ENCODE data around the gene WSB1.
"Not testable (repeated sequence)": the region's sequence is repeated elsewhere in the genome, so short reads cannot be mapped to it uniquely, and the experiment has no call there.

The WSB1 gene, protein sequence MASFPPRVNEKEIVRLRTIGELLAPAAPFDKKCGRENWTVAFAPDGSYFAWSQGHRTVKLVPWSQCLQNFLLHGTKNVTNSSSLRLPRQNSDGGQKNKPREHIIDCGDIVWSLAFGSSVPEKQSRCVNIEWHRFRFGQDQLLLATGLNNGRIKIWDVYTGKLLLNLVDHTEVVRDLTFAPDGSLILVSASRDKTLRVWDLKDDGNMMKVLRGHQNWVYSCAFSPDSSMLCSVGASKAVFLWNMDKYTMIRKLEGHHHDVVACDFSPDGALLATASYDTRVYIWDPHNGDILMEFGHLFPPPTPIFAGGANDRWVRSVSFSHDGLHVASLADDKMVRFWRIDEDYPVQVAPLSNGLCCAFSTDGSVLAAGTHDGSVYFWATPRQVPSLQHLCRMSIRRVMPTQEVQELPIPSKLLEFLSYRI

DNA sequence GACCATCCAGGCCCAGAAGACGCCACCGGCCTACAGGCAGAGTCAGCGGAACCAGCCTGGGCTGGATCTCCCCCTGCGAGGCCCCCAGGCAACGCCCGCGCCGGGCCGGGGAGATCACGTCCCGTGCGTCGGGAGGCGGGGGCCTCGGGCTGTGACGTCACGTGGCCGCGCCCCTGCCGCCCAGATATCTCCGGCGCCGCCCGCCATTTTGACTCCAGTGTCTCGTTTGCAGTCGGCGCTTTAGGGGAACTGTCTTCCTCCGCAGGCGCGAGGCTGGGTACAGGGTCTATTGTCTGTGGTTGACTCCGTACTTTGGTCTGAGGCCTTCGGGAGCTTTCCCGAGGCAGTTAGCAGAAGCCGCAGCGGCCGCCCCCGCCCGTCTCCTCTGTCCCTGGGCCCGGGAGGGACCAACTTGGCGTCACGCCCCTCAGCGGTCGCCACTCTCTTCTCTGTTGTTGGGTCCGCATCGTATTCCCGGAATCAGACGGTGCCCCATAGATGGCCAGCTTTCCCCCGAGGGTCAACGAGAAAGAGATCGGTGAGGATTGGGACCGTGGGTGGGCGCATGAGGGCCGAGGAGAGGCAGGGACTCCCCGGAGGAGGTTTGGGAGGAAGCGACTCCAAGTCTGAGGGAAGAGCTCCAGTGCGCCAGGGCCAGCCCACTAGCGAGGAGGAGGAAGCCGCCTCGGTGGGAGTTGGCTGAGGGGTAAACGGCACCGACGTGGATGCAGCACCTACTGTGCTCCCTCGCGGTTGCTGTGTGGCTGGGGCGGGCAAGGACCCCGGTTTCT, at the start of gene WSB1:
Gene WSB1 (plus strand): TSS at position 217 of the 791 bp plus-strand sequence. CDS start 282 bp downstream, at position 499.
- Histone ChIP-seq H3K9ac (ENCODE audit: low read length) (peak within 1 kb of the TSS; percentile 99), H3K4me1 (ENCODE audit: control insufficient read depth, insufficient read depth, low read length) (peaks cover 11% of the 10 kb centered on the region)

DNA sequence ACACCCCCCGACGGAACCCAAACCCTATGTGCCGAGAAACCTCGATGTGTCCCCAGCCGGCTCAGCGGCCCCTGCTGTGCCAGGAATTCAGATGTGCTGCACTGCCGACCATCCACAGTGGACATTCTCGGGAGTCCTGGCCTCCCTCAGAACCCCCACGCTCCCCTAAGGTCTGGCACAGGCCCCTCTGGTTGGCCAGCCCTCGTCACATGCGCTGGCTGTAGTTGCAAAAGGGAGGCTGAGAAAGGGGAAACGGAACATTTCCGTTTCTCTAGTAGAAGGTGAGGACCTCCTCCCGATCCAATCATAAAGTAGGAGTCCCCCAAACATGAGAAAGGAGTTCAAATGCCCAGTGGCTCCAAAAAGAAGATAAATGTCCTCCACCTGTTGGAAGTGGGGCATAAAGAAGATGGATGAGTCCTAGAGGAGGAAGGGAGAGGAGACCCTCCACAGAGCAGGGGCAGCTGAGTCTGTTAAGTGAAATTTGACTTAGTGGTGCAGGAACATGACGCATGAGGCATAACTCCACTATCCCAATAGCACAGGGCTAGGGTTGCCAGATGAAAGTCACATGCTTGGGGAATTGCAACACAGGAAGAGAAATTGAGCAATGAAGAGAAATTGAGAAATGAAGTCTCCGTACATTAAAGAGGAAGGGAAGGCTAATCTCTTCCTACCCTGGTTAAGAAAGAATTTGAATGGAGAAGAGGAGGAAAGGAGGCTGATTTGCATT, 49.3 kb upstream of the WSB1 start:
- Histone ChIP-seq H3K36me3 (ENCODE audit: control insufficient read depth, insufficient read depth, low read length) (no peaks in the 10 kb centered on the region), H3K9ac (ENCODE audit: low read length) (no peak overlapping the region), H3K27me3 (ENCODE audit: control insufficient read depth, insufficient read depth, low read length) (no peaks in the 10 kb centered on the region), H3K4me3 (ENCODE audit: low read length) (peak overlapping the region; percentile 16), H3K4me1 (ENCODE audit: control insufficient read depth, insufficient read depth, low read length) (peaks cover 27% of the 10 kb centered on the region), H3K27ac (ENCODE audit: low read depth, low read length) (peak overlapping the region; percentile 75)

More for the DNA sequence above, at the start of gene WSB1:
- Histone ChIP-seq H3K4me3 (ENCODE audit: low read length) (peak within 1 kb of the TSS; percentile 95), H3K27me3 (ENCODE audit: control insufficient read depth, insufficient read depth, low read length) (no peaks in the 10 kb centered on the region), H3K27ac (ENCODE audit: low read depth, low read length) (peak within 1 kb of the TSS; percentile 99), H3K36me3 (ENCODE audit: control insufficient read depth, insufficient read depth, low read length) (no peaks in the 10 kb centered on the region)

DNA sequence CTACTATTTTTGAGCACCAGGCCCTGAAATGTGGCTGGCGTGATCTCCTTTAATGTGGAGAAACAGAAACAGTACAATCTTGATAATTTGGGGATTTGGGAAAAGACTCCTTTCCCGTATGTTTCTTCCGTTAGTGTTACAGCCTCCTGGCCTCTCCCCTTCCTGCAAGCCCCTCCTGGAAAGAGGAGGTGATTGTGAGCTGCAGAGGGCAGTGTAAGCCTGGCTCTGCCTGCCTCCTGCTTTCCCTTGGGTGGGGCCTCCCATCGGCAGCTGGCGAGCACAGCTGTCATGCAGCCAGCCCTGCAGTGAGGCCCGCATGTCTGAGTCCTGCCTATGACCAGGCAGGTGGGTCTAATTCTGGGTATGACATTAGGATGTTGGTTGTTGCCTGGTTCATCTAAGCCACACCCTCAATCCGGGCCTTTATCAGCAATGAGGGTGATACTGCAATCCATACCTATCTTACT, 48.7 kb upstream of the WSB1 start:
- Histone ChIP-seq H3K36me3 (ENCODE audit: control insufficient read depth, insufficient read depth, low read length) (no peaks in the 10 kb centered on the region), H3K9ac (ENCODE audit: low read length) (no peak overlapping the region), H3K4me3 (ENCODE audit: low read length) (peak overlapping the region; percentile 16), H3K4me1 (ENCODE audit: control insufficient read depth, insufficient read depth, low read length) (peaks cover 27% of the 10 kb centered on the region), H3K27ac (ENCODE audit: low read depth, low read length) (peak overlapping the region; percentile 75), H3K27me3 (ENCODE audit: control insufficient read depth, insufficient read depth, low read length) (no peaks in the 10 kb centered on the region)

- peak overlapping the region; percentile 60 for H3K27ac ChIP-seq (ENCODE audit: low read depth, low read length)
- no peaks in the 10 kb centered on the region for H3K27me3 ChIP-seq (ENCODE audit: control insufficient read depth, insufficient read depth, low read length)
- H3K36me3 ChIP-seq (ENCODE audit: control insufficient read depth, insufficient read depth, low read length) = no peaks in the 10 kb centered on the region
- no peak overlapping the region for H3K9ac ChIP-seq (ENCODE audit: low read length)
- no peak overlapping the region for H3K4me3 ChIP-seq (ENCODE audit: low read length)
- peaks cover 27% of the 10 kb centered on the region for H3K4me1 ChIP-seq (ENCODE audit: control insufficient read depth, insufficient read depth, low read length)
Observed at GRCh38 chr17:27246537-27246936, 47.4 kb upstream of the WSB1 start.

- peaks cover 27% of the 10 kb centered on the region for H3K4me1 ChIP-seq (ENCODE audit: control insufficient read depth, insufficient read depth, low read length)
Observed at GRCh38 chr17:27247071-27247957, 46.6 kb upstream of the WSB1 start.

GRCh38 chr17:27247958-27248342, 46.0 kb upstream of the WSB1 start:
- H3K27ac ChIP-seq (ENCODE audit: low read depth, low read length) = peak overlapping the region; percentile 58
- H3K4me1 ChIP-seq (ENCODE audit: control insufficient read depth, insufficient read depth, low read length) = peaks cover 27% of the 10 kb centered on the region
- no peaks in the 10 kb centered on the region for H3K36me3 ChIP-seq (ENCODE audit: control insufficient read depth, insufficient read depth, low read length)
- no peak overlapping the region for H3K9ac ChIP-seq (ENCODE audit: low read length)
- no peak overlapping the region for H3K4me3 ChIP-seq (ENCODE audit: low read length)
- no peaks in the 10 kb centered on the region for H3K27me3 ChIP-seq (ENCODE audit: control insufficient read depth, insufficient read depth, low read length)

More at GRCh38 chr17:27247071-27247957, 46.6 kb upstream of the WSB1 start:
- Histone ChIP-seq H3K27ac (ENCODE audit: low read depth, low read length) (peak overlapping the region; percentile 60), H3K9ac (ENCODE audit: low read length) (peak overlapping the region; percentile 34), H3K27me3 (ENCODE audit: control insufficient read depth, insufficient read depth, low read length) (no peaks in the 10 kb centered on the region), H3K4me3 (ENCODE audit: low read length) (peak overlapping the region; percentile 10), H3K36me3 (ENCODE audit: control insufficient read depth, insufficient read depth, low read length) (no peaks in the 10 kb centered on the region)

DNA sequence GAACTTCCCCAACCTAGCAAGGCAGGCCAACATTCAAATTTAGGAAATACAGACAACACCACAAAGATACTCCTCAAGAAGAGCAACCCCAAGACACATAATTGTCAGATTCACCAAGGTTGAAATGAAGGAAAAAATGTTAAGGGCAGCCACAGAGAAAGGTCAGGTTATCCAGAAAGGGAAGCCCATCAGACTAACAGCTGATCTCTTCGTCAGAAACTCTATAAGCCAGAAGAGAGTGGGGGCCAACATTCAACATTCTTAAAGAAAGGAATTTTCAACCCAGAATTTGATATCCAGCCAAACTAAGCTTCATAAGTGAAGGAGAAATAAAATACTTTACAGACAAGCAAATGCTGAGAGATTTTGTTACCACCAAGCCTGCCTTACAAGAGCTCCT, 43.1 kb upstream of the WSB1 start:
- H3K27me3 ChIP-seq (ENCODE audit: control insufficient read depth, insufficient read depth, low read length); H3K9ac ChIP-seq (ENCODE audit: low read length); H3K27ac ChIP-seq (ENCODE audit: low read depth, low read length); H3K36me3 ChIP-seq (ENCODE audit: control insufficient read depth, insufficient read depth, low read length); H3K4me3 ChIP-seq (ENCODE audit: low read length): not testable (repeated sequence)
- H3K4me1 ChIP-seq (ENCODE audit: control insufficient read depth, insufficient read depth, low read length) = peaks cover 12% of the 10 kb centered on the region

- H3K4me3 ChIP-seq (ENCODE audit: low read length); H3K27ac ChIP-seq (ENCODE audit: low read depth, low read length); H3K27me3 ChIP-seq (ENCODE audit: control insufficient read depth, insufficient read depth, low read length); H3K36me3 ChIP-seq (ENCODE audit: control insufficient read depth, insufficient read depth, low read length); H3K4me1 ChIP-seq (ENCODE audit: control insufficient read depth, insufficient read depth, low read length); H3K9ac ChIP-seq (ENCODE audit: low read length): not testable (repeated sequence)
Observed at GRCh38 chr17:27254802-27255201, 39.1 kb upstream of the WSB1 start.

GRCh38 chr17:27256225-27257030, 37.5 kb upstream of the WSB1 start:
- Histone ChIP-seq H3K4me1 (ENCODE audit: control insufficient read depth, insufficient read depth, low read length) (peaks cover 6% of the 10 kb centered on the region), H3K9ac (ENCODE audit: low read length) (no peak overlapping the region), H3K4me3 (ENCODE audit: low read length) (no peak overlapping the region), H3K27me3 (ENCODE audit: control insufficient read depth, insufficient read depth, low read length) (no peaks in the 10 kb centered on the region), H3K27ac (ENCODE audit: low read depth, low read length) (peak overlapping the region; percentile 71), H3K36me3 (ENCODE audit: control insufficient read depth, insufficient read depth, low read length) (no peaks in the 10 kb centered on the region)

DNA sequence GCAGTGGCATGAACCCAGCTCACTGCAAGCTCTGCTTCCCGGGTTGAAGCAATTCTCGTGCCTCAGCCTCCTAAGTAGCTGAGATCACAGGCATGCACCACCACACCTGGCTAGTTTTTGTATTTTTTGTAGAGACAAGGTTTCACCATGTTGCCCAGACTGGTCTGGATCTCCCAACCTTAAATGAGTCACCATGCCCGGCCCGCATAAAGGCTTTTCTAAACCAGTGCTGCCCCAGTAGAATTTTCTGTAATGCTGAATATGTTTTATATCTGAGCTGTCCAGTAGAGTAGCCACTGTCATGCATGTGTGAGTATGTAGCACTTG, 36.9 kb upstream of the WSB1 start:
- no peaks in the 10 kb centered on the region for H3K27me3 ChIP-seq (ENCODE audit: control insufficient read depth, insufficient read depth, low read length)
- peak overlapping the region; percentile 71 for H3K27ac ChIP-seq (ENCODE audit: low read depth, low read length)
- no peak overlapping the region for H3K4me3 ChIP-seq (ENCODE audit: low read length)
- H3K9ac ChIP-seq (ENCODE audit: low read length) = no peak overlapping the region
- peaks cover 6% of the 10 kb centered on the region for H3K4me1 ChIP-seq (ENCODE audit: control insufficient read depth, insufficient read depth, low read length)
- H3K36me3 ChIP-seq (ENCODE audit: control insufficient read depth, insufficient read depth, low read length) = no peaks in the 10 kb centered on the region

DNA sequence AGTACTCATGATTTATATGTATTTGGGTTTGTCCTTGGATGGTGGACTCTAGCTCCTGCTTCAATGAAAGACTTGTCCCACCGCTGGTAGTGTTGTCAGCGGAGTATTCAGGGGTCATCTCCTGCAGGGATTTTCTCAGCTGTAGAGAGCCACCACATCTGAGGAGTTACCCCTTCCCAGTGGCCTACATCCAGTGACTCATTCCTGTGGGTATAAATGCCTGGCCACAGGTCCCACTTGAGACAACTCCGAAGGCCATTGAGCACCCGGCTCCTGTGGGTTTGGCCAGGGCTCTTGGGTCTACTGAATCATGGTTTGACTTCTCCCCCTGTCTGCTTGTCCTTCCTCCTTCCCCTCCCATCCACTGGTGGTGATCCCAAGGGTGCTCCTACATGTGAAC, 34.6 kb upstream of the WSB1 start:
- Histone ChIP-seq H3K36me3 (ENCODE audit: control insufficient read depth, insufficient read depth, low read length) (no peaks in the 10 kb centered on the region), H3K4me1 (ENCODE audit: control insufficient read depth, insufficient read depth, low read length) (peaks cover 6% of the 10 kb centered on the region), H3K27me3 (ENCODE audit: control insufficient read depth, insufficient read depth, low read length) (no peaks in the 10 kb centered on the region), H3K27ac (ENCODE audit: low read depth, low read length) (no peak overlapping the region), H3K9ac (ENCODE audit: low read length) (no peak overlapping the region), H3K4me3 (ENCODE audit: low read length) (no peak overlapping the region)
